Activated CD4-positive, alpha-beta memory T cell treated with anti-CD3 and anti-CD28 coated beads, Interleukin-2, amount 10 ng/mL, durations not matched to agents 7 days and 5 days (primary cell): ENCODE measurements around the gene GRK4. TPM values are rescaled to one million over a fixed set of nuclear protein-coding genes. Genes with fewer than 3 reads are reported as not detected.
"Not testable (repeated sequence)": the region's sequence is repeated elsewhere in the genome, so short reads cannot be mapped to it uniquely, and the experiment has no call there.

Experiments
- CTCF ChIA-PET: fragments of 350-600 bp; sonication (Branson Sonifier 250); formaldehyde crosslinking; loops from one replicate; lab custom pipeline; 2021; ENCODE audit warnings: antibody characterized with exemption, inconsistent platforms; lab: Charles Lee
- POLR2A ChIA-PET: fragments of 350-600 bp; sonication (Branson Sonifier 250); formaldehyde crosslinking; loops from one replicate; lab custom pipeline; 2021; ENCODE audit warnings: antibody characterized with exemption; lab: Charles Lee
- DNase-seq: peaks from one replicate; pipeline ENCODE4 v3.0.0-alpha.2; 2020
- H3K27ac Mint-ChIP-seq: one replicate; pipeline ENCODE4 v1.8.0; 2021; ENCODE audit warnings: mild to moderate bottlenecking, mixed read lengths
- H3K27me3 Mint-ChIP-seq: one replicate; pipeline ENCODE4 v1.8.0; 2021; ENCODE audit warnings: mixed read lengths
- H3K36me3 Mint-ChIP-seq: one replicate; pipeline ENCODE4 v1.8.0; 2021; ENCODE audit warnings: low read depth, mixed read lengths
- H3K4me1 Mint-ChIP-seq: one replicate; pipeline ENCODE4 v1.8.0; 2021; ENCODE audit warnings: mixed read lengths
- H3K4me3 Mint-ChIP-seq: one replicate; pipeline ENCODE4 v1.8.0; 2021; ENCODE audit warnings: mild to moderate bottlenecking, mixed read lengths
- H3K9me3 Mint-ChIP-seq: one replicate; pipeline ENCODE4 v1.8.0; 2021; ENCODE audit warnings: mixed read lengths
- total RNA-seq, 2 experiments: library from RNA; stranded (reverse); gene quantifications; one replicate each; pipeline ENCODE4 v1.2.3, GENCODE V29; 2021

GRK4 gene
- total RNA-seq, 2 experiments from 2014 or later: 3.1 to 3.6 TPM

GRCh38 chr4:2983715-2984114, 20.3 kb downstream of the GRK4 start:
- H3K4me1 Mint-ChIP-seq, H3K4me3 Mint-ChIP-seq, H3K9me3 Mint-ChIP-seq, H3K36me3 Mint-ChIP-seq, CTCF ChIA-PET, DNase-seq, POLR2A ChIA-PET, H3K27ac Mint-ChIP-seq: not testable (repeated sequence)
- H3K27me3 Mint-ChIP-seq: peaks cover 20% of the 10 kb centered on the region

DNA sequence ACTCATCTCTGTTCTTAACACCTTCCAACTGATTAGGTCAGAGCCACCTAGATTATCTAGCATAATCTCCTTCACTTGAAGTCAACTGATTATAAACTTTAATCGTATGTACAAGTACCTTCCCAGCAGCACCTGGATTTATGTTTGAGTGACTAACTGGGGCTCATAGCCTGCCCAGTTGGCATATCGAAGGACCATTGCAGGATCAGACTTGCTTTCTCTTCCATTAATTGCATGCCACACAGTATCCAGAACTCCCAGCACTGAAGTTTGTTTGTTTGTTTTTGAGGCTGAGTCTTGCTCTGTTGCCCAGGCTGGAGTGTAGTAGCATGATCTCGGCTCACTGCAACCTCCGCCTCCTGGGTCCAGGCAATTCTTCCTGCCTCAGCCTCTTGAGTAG, 27.9 kb downstream of the GRK4 start:
- Mint-ChIP-seq H3K4me3 (no peak overlapping the region), H3K27ac (no peak overlapping the region), H3K9me3 (no peaks in the 10 kb centered on the region), H3K36me3 (no peaks in the 10 kb centered on the region), H3K4me1 (no peaks in the 10 kb centered on the region), H3K27me3 (peaks cover 7% of the 10 kb centered on the region)
- POLR2A ChIA-PET: no interaction called here
- no peak for DNase-seq
- CTCF ChIA-PET: interaction anchor here (1.1 kb wide), 2 partner anchors 10 to 13 kb away, joined by 3 to 7 read pairs; no protein-coding TSS in a partner anchor

- Mint-ChIP-seq H3K9me3 (no peaks in the 10 kb centered on the region), H3K36me3 (no peaks in the 10 kb centered on the region), H3K4me3 (no peak overlapping the region), H3K27ac (no peak overlapping the region), H3K27me3 (peaks cover 12% of the 10 kb centered on the region), H3K4me1 (no peaks in the 10 kb centered on the region)
- no peak for DNase-seq
- CTCF ChIA-PET: interaction anchor here (0.6 to 0.8 kb wide), 2 partner anchors 17 to 246 kb away, joined by 3 read pairs; no protein-coding TSS in a partner anchor
- POLR2A ChIA-PET: no interaction called here
Measured at GRCh38 chr4:2994917-2995316, 31.5 kb downstream of the GRK4 start.

DNA sequence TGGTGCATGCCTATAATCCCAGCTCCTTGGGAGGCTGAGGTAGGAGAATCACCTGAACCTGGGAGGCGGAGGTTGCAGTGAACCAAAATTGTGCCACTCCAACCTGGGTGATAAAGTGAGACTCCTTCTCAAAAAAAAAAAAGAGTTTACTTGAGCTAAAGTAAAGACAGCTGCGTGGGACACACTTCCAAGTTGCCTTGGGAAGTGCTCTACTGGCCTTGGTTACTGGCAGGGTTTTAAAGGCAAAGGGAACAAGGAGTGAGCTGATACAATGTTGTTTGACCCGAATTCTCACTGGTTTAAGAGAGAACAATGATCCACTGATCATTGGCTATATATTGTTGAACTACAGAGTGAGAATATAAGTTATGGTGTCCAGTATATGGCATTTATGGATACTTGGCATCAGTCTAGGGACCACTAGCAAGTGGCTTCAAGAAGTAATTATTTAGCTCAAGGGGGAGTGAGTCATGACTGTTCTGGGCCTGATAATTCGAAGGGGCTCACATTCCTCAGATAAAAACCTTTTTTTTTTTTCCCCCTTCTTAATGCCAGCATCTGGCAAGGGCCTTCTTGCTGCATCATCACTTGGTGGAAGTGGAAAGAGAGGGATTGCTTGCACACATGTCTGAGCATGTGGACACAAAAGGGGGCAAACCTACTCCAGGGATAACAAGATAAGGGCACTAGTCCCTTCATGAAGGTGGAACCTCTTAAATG, 32.3 kb downstream of the GRK4 start:
- Mint-ChIP-seq H3K27ac (no peak overlapping the region), H3K27me3 (peaks cover 14% of the 10 kb centered on the region), H3K36me3 (no peaks in the 10 kb centered on the region), H3K4me1 (no peaks in the 10 kb centered on the region), H3K9me3 (no peaks in the 10 kb centered on the region), H3K4me3 (no peak overlapping the region)
- CTCF ChIA-PET: no interaction called here
- no peak for DNase-seq
- POLR2A ChIA-PET: no interaction called here

DNA sequence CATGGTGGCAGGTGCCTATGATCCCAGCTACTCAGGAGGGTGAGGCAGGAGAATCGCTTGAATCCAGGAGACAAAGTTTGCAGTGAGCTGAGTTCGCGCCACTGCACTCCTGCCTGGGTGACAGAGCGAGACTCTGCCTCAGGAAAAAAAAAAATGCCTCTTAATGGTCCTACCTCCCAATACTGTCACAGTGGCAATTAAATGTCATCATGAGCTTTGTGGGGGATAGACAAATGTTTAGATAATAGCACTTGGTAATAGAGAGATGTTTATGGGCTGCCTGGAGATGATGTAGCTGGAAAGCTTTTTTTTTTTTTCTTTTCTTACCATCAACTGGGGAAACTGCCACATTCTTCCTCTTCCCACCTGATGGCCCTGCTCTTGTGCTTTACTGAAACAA, 33.0 kb downstream of the GRK4 start:
- Mint-ChIP-seq H3K36me3 (no peaks in the 10 kb centered on the region), H3K27ac (no peak overlapping the region), H3K9me3 (no peaks in the 10 kb centered on the region), H3K27me3 (peaks cover 15% of the 10 kb centered on the region), H3K4me1 (no peaks in the 10 kb centered on the region), H3K4me3 (no peak overlapping the region)
- POLR2A ChIA-PET: interaction anchor here (0.6 kb wide), 1 partner anchor 29 kb away, joined by 3 read pairs; no protein-coding TSS in a partner anchor
- CTCF ChIA-PET: no interaction called here
- no peak for DNase-seq

DNA sequence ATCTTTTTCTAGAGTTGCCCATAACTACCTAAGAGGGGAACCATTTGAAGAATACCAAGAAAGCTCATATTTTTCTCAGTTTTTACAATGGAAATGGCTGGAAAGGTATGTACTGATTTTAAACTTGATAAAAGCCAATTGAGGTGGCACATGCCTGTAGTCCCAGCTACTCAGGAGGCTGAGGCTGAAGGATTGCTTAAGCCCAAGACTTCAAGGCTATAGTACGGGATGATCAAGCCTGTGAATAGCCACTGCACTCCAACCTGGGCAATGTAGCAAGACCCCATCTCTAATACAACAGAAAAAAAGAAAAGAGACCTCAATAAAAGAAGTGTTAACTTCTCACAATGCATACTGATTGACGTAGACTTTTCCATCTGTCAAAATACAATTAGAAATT, 44.4 kb downstream of the GRK4 start:
- peaks cover 6% of the 10 kb centered on the region for H3K4me1 Mint-ChIP-seq
- H3K9me3 Mint-ChIP-seq: peaks cover 2% of the 10 kb centered on the region
- no peak overlapping the region for H3K27ac Mint-ChIP-seq
- ChIA-PET POLR2A (no interaction called here), CTCF (no interaction called here)
- H3K36me3 Mint-ChIP-seq: no peaks in the 10 kb centered on the region
- H3K27me3 Mint-ChIP-seq: peaks cover 2% of the 10 kb centered on the region
- H3K4me3 Mint-ChIP-seq: no peak overlapping the region
- no peak for DNase-seq

DNA sequence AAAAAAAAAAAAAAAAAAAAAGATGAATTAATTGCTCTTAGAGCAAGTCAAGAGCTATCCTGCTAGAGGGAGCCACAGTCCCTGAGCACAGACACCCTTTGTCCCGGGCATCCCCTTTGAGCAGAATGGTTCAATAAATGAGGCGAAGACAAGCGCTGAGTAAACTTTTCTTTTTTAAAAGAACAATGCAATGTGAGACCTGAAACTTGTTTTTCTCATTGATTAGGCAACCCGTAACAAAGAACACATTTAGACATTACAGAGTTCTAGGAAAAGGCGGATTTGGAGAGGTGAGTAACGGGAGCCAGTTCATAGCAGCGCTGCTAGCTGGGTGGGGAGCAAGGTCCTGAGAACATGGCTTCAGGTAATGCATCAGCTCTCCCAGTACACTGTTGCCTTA, 46.1 kb downstream of the GRK4 start:
- Mint-ChIP-seq H3K9me3 (peaks cover 2% of the 10 kb centered on the region), H3K4me3 (no peak overlapping the region), H3K27ac (no peak overlapping the region)

GRCh38 chr4:3010577-3010976, 47.2 kb downstream of the GRK4 start:
- Mint-ChIP-seq H3K4me3 (no peak overlapping the region), H3K27me3 (no peaks in the 10 kb centered on the region), H3K36me3 (no peaks in the 10 kb centered on the region), H3K4me1 (peaks cover 18% of the 10 kb centered on the region), H3K9me3 (peaks cover 2% of the 10 kb centered on the region), H3K27ac (no peak overlapping the region)
- ChIA-PET CTCF (no interaction called here), POLR2A (no interaction called here)
- DNase-seq: no peak

More for the DNA sequence above, 46.1 kb downstream of the GRK4 start:
- Mint-ChIP-seq H3K4me1 (peaks cover 16% of the 10 kb centered on the region), H3K36me3 (no peaks in the 10 kb centered on the region), H3K27me3 (no peaks in the 10 kb centered on the region)
- DNase-seq: no peak
- ChIA-PET CTCF (interaction anchor here (0.8 to 1.2 kb wide), 3 partner anchors 29 to 113 kb away, joined by 3 to 4 read pairs (median 3); no protein-coding TSS in a partner anchor), POLR2A (no interaction called here)

DNA sequence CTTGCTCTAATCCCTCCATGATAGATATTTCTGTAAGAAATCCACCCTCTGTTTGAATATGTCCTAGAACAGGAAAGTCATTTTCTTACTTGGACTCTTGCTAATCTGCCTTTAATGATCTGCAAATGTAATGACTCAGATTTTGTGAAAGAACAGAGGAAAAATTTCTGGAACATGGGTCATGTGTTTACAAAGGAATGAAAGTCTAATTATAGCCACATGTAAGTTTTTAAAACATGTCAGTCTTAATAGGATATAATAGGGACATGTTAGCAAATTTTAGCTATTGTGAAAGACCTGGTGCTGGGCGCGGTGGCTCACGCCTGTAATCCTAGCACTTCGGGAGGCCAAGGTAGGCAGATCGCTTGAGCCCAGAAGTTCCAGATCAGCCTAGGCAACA, 47.6 kb downstream of the GRK4 start:
- POLR2A ChIA-PET: no interaction called here
- no peaks in the 10 kb centered on the region for H3K36me3 Mint-ChIP-seq
- H3K4me3 Mint-ChIP-seq: no peak overlapping the region
- no peaks in the 10 kb centered on the region for H3K27me3 Mint-ChIP-seq
- H3K9me3 Mint-ChIP-seq: peaks cover 2% of the 10 kb centered on the region
- DNase-seq: no peak
- H3K4me1 Mint-ChIP-seq: peaks cover 18% of the 10 kb centered on the region
- no peak overlapping the region for H3K27ac Mint-ChIP-seq
- CTCF ChIA-PET: no interaction called here

GRCh38 chr4:3011456-3012220, 48.3 kb downstream of the GRK4 start:
- no peaks in the 10 kb centered on the region for H3K27me3 Mint-ChIP-seq
- peaks cover 2% of the 10 kb centered on the region for H3K9me3 Mint-ChIP-seq
- CTCF ChIA-PET: no interaction called here
- H3K36me3 Mint-ChIP-seq: no peaks in the 10 kb centered on the region
- POLR2A ChIA-PET: no interaction called here
- H3K4me1 Mint-ChIP-seq: peaks cover 18% of the 10 kb centered on the region
- no peak overlapping the region for H3K4me3 Mint-ChIP-seq
- H3K27ac Mint-ChIP-seq: no peak overlapping the region
- no peak for DNase-seq

DNA sequence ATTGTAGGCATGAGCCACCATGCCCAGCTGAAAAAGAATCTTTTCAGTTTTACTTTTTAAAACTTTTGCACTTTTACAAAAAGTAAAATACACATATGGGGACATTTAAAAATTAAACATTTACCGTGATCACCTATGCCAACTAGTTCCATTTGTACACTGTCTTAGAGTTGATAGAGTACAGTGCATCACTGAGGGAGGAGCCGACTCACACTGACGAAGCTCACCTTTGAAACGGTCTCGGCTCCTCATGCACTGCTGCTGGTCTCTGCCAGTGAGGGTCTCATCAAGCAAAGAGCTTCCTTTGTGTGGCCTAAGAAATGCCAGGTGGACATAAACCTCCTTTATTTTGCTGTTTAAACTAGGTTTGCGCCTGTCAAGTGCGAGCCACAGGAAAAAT, 50.0 kb downstream of the GRK4 start:
- ChIA-PET CTCF (interaction anchor here (0.6 to 2.5 kb wide), 5 partner anchors 20 to 45 kb away, joined by 3 to 10 read pairs (median 4); no protein-coding TSS in a partner anchor), POLR2A (interaction anchor here (0.8 kb wide), 1 partner anchor 29 kb away, joined by 3 read pairs; no protein-coding TSS in a partner anchor)
- no peak overlapping the region for H3K4me3 Mint-ChIP-seq
- H3K27me3 Mint-ChIP-seq: peaks cover 2% of the 10 kb centered on the region
- no peaks in the 10 kb centered on the region for H3K36me3 Mint-ChIP-seq
- peaks cover 18% of the 10 kb centered on the region for H3K4me1 Mint-ChIP-seq
- DNase-seq: no peak
- no peak overlapping the region for H3K27ac Mint-ChIP-seq
- peaks cover 2% of the 10 kb centered on the region for H3K9me3 Mint-ChIP-seq

DNA sequence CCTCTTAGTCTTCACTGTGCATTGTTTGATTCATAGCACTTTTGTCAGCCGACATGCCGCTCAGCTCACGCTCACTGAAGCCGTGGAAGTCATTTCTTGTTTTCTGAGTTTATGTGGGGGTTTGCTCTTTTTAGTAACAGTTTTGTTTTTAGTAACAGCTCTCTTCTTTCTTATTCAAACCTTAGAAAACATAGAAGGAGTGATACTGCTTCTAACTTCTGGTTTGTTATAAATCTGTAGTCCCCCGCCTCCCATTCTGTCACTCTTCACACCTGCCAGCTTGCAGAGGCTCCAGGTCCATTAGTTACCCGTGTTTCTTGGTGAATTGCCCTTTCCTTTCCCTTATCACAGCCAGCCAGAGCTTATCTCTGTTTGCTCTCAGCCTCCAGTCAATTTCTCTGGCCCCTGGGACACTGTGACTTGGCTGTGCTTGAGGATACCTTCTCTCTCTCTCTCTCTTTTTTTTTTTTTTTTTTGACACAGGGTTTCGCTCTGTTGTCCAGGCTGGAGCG, 50.5 kb downstream of the GRK4 start:
- H3K9me3 Mint-ChIP-seq: peaks cover 2% of the 10 kb centered on the region
- H3K36me3 Mint-ChIP-seq: no peaks in the 10 kb centered on the region
- POLR2A ChIA-PET: interaction anchor here (0.8 kb wide), 1 partner anchor 28 kb away, joined by 3 read pairs; no protein-coding TSS in a partner anchor
- no peak overlapping the region for H3K4me3 Mint-ChIP-seq
- H3K27me3 Mint-ChIP-seq: peaks cover 5% of the 10 kb centered on the region
- CTCF ChIA-PET: interaction anchor here (0.6 to 2.5 kb wide), 5 partner anchors 19 to 46 kb away, joined by 3 to 10 read pairs (median 4); no protein-coding TSS in a partner anchor
- H3K4me1 Mint-ChIP-seq: peaks cover 18% of the 10 kb centered on the region
- H3K27ac Mint-ChIP-seq: no peak overlapping the region
- no peak for DNase-seq

GRCh38 chr4:3016961-3017360, 53.6 kb downstream of the GRK4 start:
- CTCF ChIA-PET: no interaction called here
- Mint-ChIP-seq H3K9me3 (no peaks in the 10 kb centered on the region), H3K4me1 (peaks cover 25% of the 10 kb centered on the region), H3K4me3 (no peak overlapping the region), H3K27ac (no peak overlapping the region), H3K27me3 (peaks cover 16% of the 10 kb centered on the region), H3K36me3 (no peaks in the 10 kb centered on the region)
- POLR2A ChIA-PET: no interaction called here
- no peak for DNase-seq
